ENCODE measurements around the gene ADH4. TPM values are rescaled to one million over a fixed set of nuclear protein-coding genes. Genes with fewer than 3 reads are reported as not detected.
"Not testable (repeated sequence)": the region's sequence is repeated elsewhere in the genome, so short reads cannot be mapped to it uniquely, and the experiment has no call there.

The ADH4 gene
- total RNA-seq, 2 donors from 2014 or later = 0.29 to 1.3 TPM

GRCh38 chr4:99136329-99136728 lies 7.8 kb downstream of the ADH4 start:
- intact Hi-C loops (cut with DNase I) = no loop called here
- DNase-seq (ENCODE audit: low spot score) = no peak

GRCh38 chr4:99135541-99136162 lies 8.4 kb downstream of the ADH4 start:
- DNase-seq (ENCODE audit: low spot score) = no peak
- intact Hi-C loops (cut with DNase I) = no loop called here

DNA sequence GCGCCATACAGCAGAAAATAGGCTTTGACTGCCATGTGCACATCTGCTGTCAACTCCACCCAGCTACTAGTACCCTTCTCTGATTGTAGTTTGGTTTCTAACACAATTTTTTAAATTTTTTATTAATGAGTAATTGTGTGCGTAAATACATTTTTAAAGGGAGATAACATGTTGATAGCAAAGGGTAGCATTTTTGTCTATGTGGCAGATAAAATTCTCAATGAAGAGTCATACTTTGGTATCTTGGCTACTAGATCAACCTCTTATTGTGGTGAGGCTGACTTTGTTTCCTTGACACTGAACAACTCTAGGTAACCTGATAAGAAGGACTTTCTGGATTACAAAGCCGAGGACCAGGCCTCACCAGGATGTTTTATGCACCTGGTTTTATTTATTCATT lies 9.5 kb downstream of the ADH4 start:
- intact Hi-C loops (cut with DNase I) = no loop called here
- DNase-seq (ENCODE audit: low spot score) = no peak

- DNase-seq (ENCODE audit: low spot score) = no peak
- intact Hi-C loops (cut with DNase I) = no loop called here
These were observed 12.7 kb downstream of the ADH4 start for GRCh38 chr4:99131378-99131777.

DNA sequence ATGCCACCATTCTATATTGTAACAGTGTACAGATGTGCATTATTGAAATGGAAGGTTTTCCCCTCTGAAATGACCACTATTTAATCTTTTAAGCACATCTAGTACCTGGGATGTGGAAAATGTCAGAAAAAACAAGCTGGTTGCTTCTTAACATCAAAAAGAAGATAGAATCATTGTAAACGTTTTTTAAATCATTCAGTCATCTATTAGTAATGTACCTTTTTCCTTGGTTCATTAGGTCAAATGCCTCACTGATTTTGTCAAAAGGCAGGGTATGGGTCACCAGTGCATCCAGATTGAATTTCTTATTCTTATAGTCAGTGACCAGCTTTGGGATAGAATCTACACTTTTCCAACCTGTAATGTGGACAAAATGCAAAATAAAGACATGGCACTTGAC lies 17.7 kb downstream of the ADH4 start:
- no peak for DNase-seq (ENCODE audit: low spot score)
- intact Hi-C loops (cut with DNase I) = no loop called here

DNA sequence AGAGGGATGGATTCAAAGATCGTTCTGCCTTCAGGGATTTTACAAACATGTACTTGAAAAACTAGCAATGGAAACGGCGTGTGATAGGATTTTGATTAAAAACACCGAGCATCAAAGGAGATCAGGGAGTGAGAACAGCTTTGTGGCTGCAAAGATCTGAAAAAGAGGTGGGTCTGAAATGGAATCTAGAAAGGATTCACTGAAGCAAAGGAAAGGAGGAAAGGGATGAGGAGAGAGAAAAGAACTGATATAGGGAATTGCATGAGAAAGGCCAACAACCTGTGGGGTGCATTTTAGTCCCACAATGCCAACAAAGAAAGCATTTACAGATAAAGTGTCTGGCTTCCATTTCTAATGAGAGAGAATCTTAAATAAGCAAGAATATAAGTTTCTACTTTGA lies 23.1 kb downstream of the ADH4 start:
- DNase-seq (ENCODE audit: low spot score) = no peak

DNA sequence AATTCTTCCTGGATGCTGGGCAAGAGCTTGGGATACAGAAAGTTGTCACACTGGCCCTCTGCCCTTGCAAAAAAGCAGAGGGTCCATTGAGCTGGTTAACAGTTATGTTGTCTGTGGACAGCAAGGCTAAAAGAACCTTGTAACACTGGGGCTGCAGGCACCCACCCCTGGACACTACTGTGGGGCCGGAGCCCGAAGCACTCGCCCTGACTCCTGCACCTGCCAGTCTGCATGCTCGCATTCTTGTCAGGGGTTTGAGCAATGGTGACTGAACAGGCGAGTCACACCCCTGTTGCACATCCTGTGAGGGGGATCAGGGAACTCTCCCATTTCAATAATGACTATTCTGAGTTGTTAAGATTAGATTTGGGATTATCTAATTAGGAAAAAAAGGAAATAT lies 23.6 kb downstream of the ADH4 start:
- DNase-seq (ENCODE audit: low spot score) = no peak
- intact Hi-C loops (cut with DNase I) = no loop called here

More for the DNA sequence above, 23.1 kb downstream of the ADH4 start:
- intact Hi-C loops (cut with DNase I) = no loop called here

DNA sequence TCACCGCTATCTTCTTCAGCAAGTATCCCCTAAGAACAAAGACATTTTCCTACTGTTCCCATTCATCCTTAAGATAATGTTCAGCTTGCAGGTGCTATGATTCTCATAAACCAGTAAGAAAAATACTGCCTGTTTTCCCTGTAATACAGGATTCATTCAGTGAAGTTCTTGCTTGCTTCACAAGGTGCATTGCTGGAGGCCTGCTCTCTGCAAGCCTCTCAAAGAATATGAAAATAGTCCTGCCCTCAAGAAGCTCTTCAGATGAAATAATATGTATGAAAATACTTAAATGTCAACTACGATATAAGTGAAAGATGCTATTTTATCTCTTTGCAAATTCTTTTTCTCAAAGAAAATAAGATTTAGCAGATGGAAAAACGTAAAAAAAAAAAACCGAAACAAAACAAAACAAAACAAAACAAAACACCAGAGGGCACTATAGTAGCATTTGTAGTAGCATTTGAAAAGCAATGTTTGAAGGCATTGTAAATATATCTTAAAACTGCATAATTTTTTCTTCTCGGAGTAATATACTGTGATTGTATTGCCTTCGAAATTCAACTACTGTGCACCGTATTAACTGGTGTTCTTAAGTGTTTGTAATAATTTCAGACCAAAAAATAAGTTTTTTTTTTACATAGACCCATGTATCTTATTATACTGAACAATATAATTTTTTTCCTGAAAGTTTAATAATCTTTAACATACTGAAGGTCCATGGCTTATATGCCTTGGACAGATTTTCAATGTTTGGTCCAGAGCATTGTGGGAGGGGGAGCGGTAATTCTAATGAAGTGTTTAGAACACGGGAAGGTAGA lies 26.0 kb downstream of the ADH4 start:
- intact Hi-C loops (cut with DNase I) = loop anchor here (5.0 to 10.0 kb wide), 2 partner anchors 287 to 289 kb away; no protein-coding TSS in a partner anchor

GRCh38 chr4:99117122-99117841 lies 26.8 kb downstream of the ADH4 start:
- DNase-seq (ENCODE audit: low spot score) = not testable (repeated sequence)
- intact Hi-C loops (cut with DNase I) = loop anchor here (5.0 to 10.0 kb wide), 2 partner anchors 288 to 290 kb away; no protein-coding TSS in a partner anchor

More for the DNA sequence above, 26.0 kb downstream of the ADH4 start:
- no peak for DNase-seq (ENCODE audit: low spot score)

DNA sequence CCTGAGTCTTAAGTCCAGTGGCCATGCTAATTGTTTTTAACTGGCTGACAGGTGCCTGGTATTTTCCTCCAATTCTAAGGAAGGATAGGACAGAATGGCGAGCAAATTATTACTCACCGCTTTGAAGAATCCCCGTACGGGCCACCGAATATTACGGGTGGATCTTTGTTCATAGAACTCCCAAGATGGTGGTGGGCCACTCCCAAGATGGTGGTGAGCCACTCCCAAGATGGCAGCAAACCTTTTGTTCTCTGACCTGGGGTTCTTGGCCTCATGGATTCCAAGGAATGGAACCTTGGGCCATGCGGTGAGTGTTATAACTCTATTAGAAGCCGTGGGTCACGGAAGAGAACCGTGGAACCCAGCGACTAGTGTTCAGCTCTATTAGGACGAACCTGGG lies 34.8 kb downstream of the ADH4 start:
- DNase-seq (ENCODE audit: low spot score); intact Hi-C loops (cut with DNase I): not testable (repeated sequence)

DNA sequence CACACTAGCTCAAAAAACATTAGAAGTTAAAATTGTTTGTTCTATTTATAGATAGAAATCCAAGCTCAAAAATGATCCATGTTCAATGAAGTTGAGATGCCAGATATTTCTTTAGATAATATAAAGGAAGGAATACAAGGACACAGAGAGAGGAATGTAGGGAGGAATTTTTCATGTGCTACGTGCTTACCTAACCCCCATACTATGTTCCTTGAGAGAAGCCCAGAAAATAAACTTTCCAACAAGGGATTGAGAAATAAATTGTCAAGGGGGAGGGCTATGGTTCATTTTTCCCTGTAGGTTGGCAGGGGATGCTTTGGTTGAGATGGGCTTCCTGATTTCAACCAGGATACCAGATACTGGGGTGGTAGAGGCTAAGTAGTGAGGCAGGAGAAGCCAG lies 39.9 kb downstream of the ADH4 start:
- intact Hi-C loops (cut with DNase I) = no loop called here
- DNase-seq (ENCODE audit: low spot score) = no peak

GRCh38 chr4:99103166-99103565 lies 40.9 kb downstream of the ADH4 start:
- intact Hi-C loops (cut with DNase I) = no loop called here
- DNase-seq (ENCODE audit: low spot score) = no peak

DNA sequence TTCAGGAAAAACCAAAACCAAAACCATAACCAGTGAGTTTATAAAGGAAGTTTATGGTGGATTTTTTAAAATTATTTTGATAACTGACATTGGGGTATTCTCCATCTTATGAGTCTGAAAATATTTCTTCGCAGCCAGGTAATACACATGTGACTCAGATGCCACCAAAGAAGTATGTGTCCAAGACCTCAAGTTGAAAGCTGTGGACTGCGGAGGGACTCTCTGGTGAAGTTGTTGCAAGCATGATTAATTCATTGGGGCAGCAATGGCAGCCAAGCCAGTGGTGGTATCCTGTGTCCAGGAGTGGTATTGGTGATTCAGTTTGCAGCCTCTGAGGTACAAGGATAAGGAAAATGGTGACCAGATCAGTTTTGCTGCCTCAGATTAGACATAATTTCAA lies 41.5 kb downstream of the ADH4 start:
- intact Hi-C loops (cut with DNase I) = no loop called here
- DNase-seq (ENCODE audit: low spot score) = no peak

GRCh38 chr4:99100876-99101275 lies 43.2 kb downstream of the ADH4 start:
- DNase-seq (ENCODE audit: low spot score) = no peak
- intact Hi-C loops (cut with DNase I) = no loop called here

GRCh38 chr4:99099814-99100213 lies 44.3 kb downstream of the ADH4 start:
- DNase-seq (ENCODE audit: low spot score); intact Hi-C loops (cut with DNase I): not testable (repeated sequence)

- intact Hi-C loops (cut with DNase I) = no loop called here
- no peak for DNase-seq (ENCODE audit: low spot score)
These were observed 44.8 kb downstream of the ADH4 start for GRCh38 chr4:99099311-99099710.

- intact Hi-C loops (cut with DNase I); DNase-seq (ENCODE audit: low spot score): not testable (repeated sequence)
These were observed 52.3 kb downstream of the ADH4 start for GRCh38 chr4:99091841-99092240.

- DNase-seq (ENCODE audit: low spot score) = no peak
- intact Hi-C loops (cut with DNase I) = no loop called here
These were observed 52.9 kb downstream of the ADH4 start for GRCh38 chr4:99091216-99091575.

- intact Hi-C loops (cut with DNase I) = no loop called here
These were observed 53.4 kb downstream of the ADH4 start for GRCh38 chr4:99090481-99091215.

More at GRCh38 chr4:99090481-99091215, 53.4 kb downstream of the ADH4 start:
- DNase-seq (ENCODE audit: low spot score) = no peak

Measured in posterior vena cava (tissue), 2 donors.